WTC11 (cell line): ENCODE measurements around the gene RPL15. TPM values are rescaled to one million over a fixed set of nuclear protein-coding genes. Genes with fewer than 3 reads are reported as not detected.

Experiments
- ARID4B ChIP-seq: sonication (generic); formaldehyde crosslinking; IDR thresholded peaks from 2 replicates; pipeline ENCODE4 v1.8.0; 2023; ENCODE audit warnings: missing genetic modification reagents, mild to moderate bottlenecking, borderline replicate concordance
- E2F4 ChIP-seq: sonication (generic); formaldehyde crosslinking; IDR thresholded peaks from 2 replicates; pipeline ENCODE4 v1.8.1; 2022; ENCODE audit warnings: low read depth, mild to moderate bottlenecking, moderate library complexity, missing genetic modification reagents, borderline replicate concordance
- E2F5 ChIP-seq: sonication (generic); formaldehyde crosslinking; IDR thresholded peaks from 2 replicates; pipeline ENCODE4 v1.8.1; 2022; ENCODE audit warnings: mild to moderate bottlenecking, moderate library complexity, missing genetic modification reagents
- IRF2 ChIP-seq: sonication (generic); formaldehyde crosslinking; IDR thresholded peaks from 2 replicates; pipeline ENCODE4 v1.8.0; 2022; ENCODE audit warnings: low read depth, missing genetic modification reagents, borderline replicate concordance
- SP1 ChIP-seq: sonication (generic); formaldehyde crosslinking; conservative IDR thresholded peaks from 2 replicates; pipeline ENCODE4 v1.8.1; 2022; ENCODE audit warnings: missing genetic modification reagents
- USF2 ChIP-seq: sonication (generic); formaldehyde crosslinking; IDR thresholded peaks from 2 replicates; pipeline ENCODE4 v1.8.1; 2023; ENCODE audit warnings: mild to moderate bottlenecking, missing genetic modification reagents, moderate library complexity
- ZNF138 ChIP-seq: sonication (generic); formaldehyde crosslinking; conservative IDR thresholded peaks from 2 replicates; pipeline ENCODE4 v1.8.1; 2022; ENCODE audit warnings: mild to moderate bottlenecking, moderate library complexity, missing genetic modification reagents
- ZNF232 ChIP-seq: sonication (generic); formaldehyde crosslinking; IDR thresholded peaks from 2 replicates; pipeline ENCODE4 v1.8.0; 2022; ENCODE audit warnings: mild to moderate bottlenecking, missing genetic modification reagents
- ZNF396 ChIP-seq: fragments of 250-450 bp; sonication (Bioruptor Pico); IDR thresholded peaks from 2 replicates; pipeline ENCODE4 v1.8.0; 2021; ENCODE audit warnings: mild to moderate bottlenecking, moderate library complexity, borderline replicate concordance
- ZNF532 ChIP-seq: fragments of 250-450 bp; sonication (Bioruptor Pico); IDR thresholded peaks from 2 replicates; pipeline ENCODE4 v1.9.0; 2021; ENCODE audit warnings: mild to moderate bottlenecking, borderline replicate concordance
- total RNA-seq: library from RNA; stranded (reverse); gene quantifications from 3 replicates; pipeline ENCODE4 v1.2.3, GENCODE V29; 2021
- TF ChIP-seq, protein P1 (sequence below): fragments of 250-450 bp; sonication (Bioruptor Pico); IDR thresholded peaks from 2 replicates; pipeline ENCODE4 v1.9.0; 2021; ENCODE audit warnings: mild to moderate bottlenecking
- TF ChIP-seq, protein P2 (sequence below): sonication (generic); formaldehyde crosslinking; IDR thresholded peaks from 2 replicates; pipeline ENCODE4 v1.8.1; 2022; ENCODE audit warnings: low read depth, missing genetic modification reagents, borderline replicate concordance
- TF ChIP-seq, protein P3 (sequence below): sonication (generic); formaldehyde crosslinking; IDR thresholded peaks from 2 replicates; pipeline ENCODE4 v1.8.0; 2022; ENCODE audit warnings: missing genetic modification reagents
- TF ChIP-seq, protein P4 (sequence below): sonication (generic); formaldehyde crosslinking; IDR thresholded peaks from 2 replicates; pipeline ENCODE4 v1.8.0; 2022; ENCODE audit warnings: mild to moderate bottlenecking, missing genetic modification reagents

RPL15 gene
- total RNA-seq, 1 experiment from 2014 or later: 2,428 TPM

- TF ChIP-seq ZNF532 (no peak), USF2 (peak; percentile 90), E2F5 (CRISPR knock-in tag) (no peak), ZNF396 (CRISPR knock-in tag) (no peak), IRF2 (CRISPR knock-in tag) (no peak), SP1 (CRISPR knock-in tag) (peak; percentile 51; the same call in 1 of the 2 replicates), ZNF232 (CRISPR knock-in tag) (0 out of 2 replicates have a peak, but pooled peaks have one; percentile 48), ZNF138 (CRISPR knock-in tag) (no peak), ARID4B (CRISPR knock-in tag) (no peak), E2F4 (CRISPR knock-in tag) (0 out of 2 replicates have a peak, but pooled peaks have one; percentile 51)
- TF ChIP-seq, protein P1, sequence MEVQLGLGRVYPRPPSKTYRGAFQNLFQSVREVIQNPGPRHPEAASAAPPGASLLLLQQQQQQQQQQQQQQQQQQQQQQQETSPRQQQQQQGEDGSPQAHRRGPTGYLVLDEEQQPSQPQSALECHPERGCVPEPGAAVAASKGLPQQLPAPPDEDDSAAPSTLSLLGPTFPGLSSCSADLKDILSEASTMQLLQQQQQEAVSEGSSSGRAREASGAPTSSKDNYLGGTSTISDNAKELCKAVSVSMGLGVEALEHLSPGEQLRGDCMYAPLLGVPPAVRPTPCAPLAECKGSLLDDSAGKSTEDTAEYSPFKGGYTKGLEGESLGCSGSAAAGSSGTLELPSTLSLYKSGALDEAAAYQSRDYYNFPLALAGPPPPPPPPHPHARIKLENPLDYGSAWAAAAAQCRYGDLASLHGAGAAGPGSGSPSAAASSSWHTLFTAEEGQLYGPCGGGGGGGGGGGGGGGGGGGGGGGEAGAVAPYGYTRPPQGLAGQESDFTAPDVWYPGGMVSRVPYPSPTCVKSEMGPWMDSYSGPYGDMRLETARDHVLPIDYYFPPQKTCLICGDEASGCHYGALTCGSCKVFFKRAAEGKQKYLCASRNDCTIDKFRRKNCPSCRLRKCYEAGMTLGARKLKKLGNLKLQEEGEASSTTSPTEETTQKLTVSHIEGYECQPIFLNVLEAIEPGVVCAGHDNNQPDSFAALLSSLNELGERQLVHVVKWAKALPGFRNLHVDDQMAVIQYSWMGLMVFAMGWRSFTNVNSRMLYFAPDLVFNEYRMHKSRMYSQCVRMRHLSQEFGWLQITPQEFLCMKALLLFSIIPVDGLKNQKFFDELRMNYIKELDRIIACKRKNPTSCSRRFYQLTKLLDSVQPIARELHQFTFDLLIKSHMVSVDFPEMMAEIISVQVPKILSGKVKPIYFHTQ (CRISPR knock-in tag): no peak
- TF ChIP-seq, protein P2, sequence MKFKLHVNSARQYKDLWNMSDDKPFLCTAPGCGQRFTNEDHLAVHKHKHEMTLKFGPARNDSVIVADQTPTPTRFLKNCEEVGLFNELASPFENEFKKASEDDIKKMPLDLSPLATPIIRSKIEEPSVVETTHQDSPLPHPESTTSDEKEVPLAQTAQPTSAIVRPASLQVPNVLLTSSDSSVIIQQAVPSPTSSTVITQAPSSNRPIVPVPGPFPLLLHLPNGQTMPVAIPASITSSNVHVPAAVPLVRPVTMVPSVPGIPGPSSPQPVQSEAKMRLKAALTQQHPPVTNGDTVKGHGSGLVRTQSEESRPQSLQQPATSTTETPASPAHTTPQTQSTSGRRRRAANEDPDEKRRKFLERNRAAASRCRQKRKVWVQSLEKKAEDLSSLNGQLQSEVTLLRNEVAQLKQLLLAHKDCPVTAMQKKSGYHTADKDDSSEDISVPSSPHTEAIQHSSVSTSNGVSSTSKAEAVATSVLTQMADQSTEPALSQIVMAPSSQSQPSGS: no peak
- TF ChIP-seq, protein P3, sequence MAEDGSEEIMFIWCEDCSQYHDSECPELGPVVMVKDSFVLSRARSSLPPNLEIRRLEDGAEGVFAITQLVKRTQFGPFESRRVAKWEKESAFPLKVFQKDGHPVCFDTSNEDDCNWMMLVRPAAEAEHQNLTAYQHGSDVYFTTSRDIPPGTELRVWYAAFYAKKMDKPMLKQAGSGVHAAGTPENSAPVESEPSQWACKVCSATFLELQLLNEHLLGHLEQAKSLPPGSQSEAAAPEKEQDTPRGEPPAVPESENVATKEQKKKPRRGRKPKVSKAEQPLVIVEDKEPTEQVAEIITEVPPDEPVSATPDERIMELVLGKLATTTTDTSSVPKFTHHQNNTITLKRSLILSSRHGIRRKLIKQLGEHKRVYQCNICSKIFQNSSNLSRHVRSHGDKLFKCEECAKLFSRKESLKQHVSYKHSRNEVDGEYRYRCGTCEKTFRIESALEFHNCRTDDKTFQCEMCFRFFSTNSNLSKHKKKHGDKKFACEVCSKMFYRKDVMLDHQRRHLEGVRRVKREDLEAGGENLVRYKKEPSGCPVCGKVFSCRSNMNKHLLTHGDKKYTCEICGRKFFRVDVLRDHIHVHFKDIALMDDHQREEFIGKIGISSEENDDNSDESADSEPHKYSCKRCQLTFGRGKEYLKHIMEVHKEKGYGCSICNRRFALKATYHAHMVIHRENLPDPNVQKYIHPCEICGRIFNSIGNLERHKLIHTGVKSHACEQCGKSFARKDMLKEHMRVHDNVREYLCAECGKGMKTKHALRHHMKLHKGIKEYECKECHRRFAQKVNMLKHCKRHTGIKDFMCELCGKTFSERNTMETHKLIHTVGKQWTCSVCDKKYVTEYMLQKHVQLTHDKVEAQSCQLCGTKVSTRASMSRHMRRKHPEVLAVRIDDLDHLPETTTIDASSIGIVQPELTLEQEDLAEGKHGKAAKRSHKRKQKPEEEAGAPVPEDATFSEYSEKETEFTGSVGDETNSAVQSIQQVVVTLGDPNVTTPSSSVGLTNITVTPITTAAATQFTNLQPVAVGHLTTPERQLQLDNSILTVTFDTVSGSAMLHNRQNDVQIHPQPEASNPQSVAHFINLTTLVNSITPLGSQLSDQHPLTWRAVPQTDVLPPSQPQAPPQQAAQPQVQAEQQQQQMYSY (CRISPR knock-in tag): no peak
- TF ChIP-seq, protein P4, sequence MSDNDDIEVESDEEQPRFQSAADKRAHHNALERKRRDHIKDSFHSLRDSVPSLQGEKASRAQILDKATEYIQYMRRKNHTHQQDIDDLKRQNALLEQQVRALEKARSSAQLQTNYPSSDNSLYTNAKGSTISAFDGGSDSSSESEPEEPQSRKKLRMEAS: no peak
These were observed 28.1 kb downstream of the RPL15 start, which contains the start of gene NR1D2 (continued) for GRCh38 chr3:23944861-23945662.
